GM12878 (cell line): Measurements from ENCODE around the gene KISS1R. TPM values are rescaled to one million over a fixed set of nuclear protein-coding genes. Genes with fewer than 3 reads are reported as not detected.

Source experiments
- ATAC-seq: fragments of 200-7000 bp; cut with Tn5 transposase; 3 replicates; pipeline ENCODE4 v1.9.1; 2020; ENCODE audit warnings: mild to moderate bottlenecking, moderate library complexity
- BruUV-seq: library from RNA; stranded (reverse); fragments of 400-500 nt; replicated peaks from 2 replicates; lab custom pipeline; 2021; lab: Mats Ljungman, UMichigan
- CTCF ChIA-PET: fragments of 300-600 bp; sonication (Branson Sonifier 250); formaldehyde crosslinking; extraction: SDS; loops from one replicate; lab custom pipeline; 2021; ENCODE audit warnings: inconsistent platforms; lab: Yijun Ruan, JAX
- POLR2A ChIA-PET: fragments of 350-600 bp; formaldehyde crosslinking; extraction: SDS; loops from one replicate; lab custom pipeline; 2021; ENCODE audit warnings: inconsistent platforms; lab: Charles Lee
- RAD21 ChIA-PET: fragments of 300-600 bp; sonication (Branson Sonifier 250); formaldehyde crosslinking; loops from one replicate; lab custom pipeline; 2023; ENCODE audit warnings: antibody characterized with exemption; ENCODE audit not compliant: unreplicated experiment; lab: Charles Lee
- SMC1A ChIA-PET: fragments of 300-600 bp; sonication (Branson Sonifier 250); formaldehyde crosslinking; loops from one replicate; lab custom pipeline; 2023; ENCODE audit not compliant: unreplicated experiment, uncharacterized antibody; lab: Charles Lee
- DNase-seq: peaks from one replicate; pipeline ENCODE4 v3.0.0-alpha.2; 2011; ENCODE audit warnings: low read depth, low spot score
- FAIRE-seq: peaks from 3 replicates; lab custom pipeline; 2011; peaks lifted over from hg19 to GRCh38; lab: Jason Lieb, UNC
- H2AFZ ChIP-seq: 2 replicates; pipeline ENCODE4 v1.6.0; 2011; ENCODE audit warnings: low read depth, low read length, control low read depth; ENCODE audit not compliant: control insufficient read depth
- H3K27ac ChIP-seq: 2 replicates; pipeline ENCODE4 v1.5.1; 2011; ENCODE audit warnings: control low read depth; ENCODE audit not compliant: control insufficient read depth, insufficient read depth
- H3K27me3 ChIP-seq, 2 experiments: replicated peaks in 1 of 2; 2 replicates each; pipeline versions ENCODE4 v1.6.0 to v1.6.1; 2011; ENCODE audit warnings: low read length in 1 of 2; ENCODE audit not compliant: control insufficient read depth in 2 of 2, insufficient read depth in 2 of 2
- H3K36me3 ChIP-seq, 2 experiments: 2 replicates each; pipeline ENCODE4 v1.5.1; 2011; ENCODE audit warnings: low read length in 1 of 2; ENCODE audit not compliant: control insufficient read depth in 2 of 2, insufficient read depth in 2 of 2
- H3K4me1 ChIP-seq: 2 replicates; pipeline ENCODE4 v1.6.1; 2011; ENCODE audit warnings: mild to moderate bottlenecking, low read length, moderate library complexity, mixed read lengths; ENCODE audit not compliant: control insufficient read depth, insufficient read depth
- H3K4me2 ChIP-seq: 2 replicates; pipeline ENCODE4 v1.6.0; 2011; ENCODE audit warnings: control low read depth; ENCODE audit not compliant: control insufficient read depth, insufficient read depth
- H3K4me3 ChIP-seq: fragments of 200-600 bp; sonication (generic); 2 replicates; pipeline ENCODE4 v1.5.1; 2016
- H3K79me2 ChIP-seq: 2 replicates; pipeline ENCODE4 v1.6.0; 2011; ENCODE audit warnings: low read length; ENCODE audit not compliant: control insufficient read depth, insufficient read depth
- H3K9ac ChIP-seq: 2 replicates; pipeline ENCODE4 v1.8.0; 2011; ENCODE audit warnings: low read length, control low read depth, mixed read lengths; ENCODE audit not compliant: control insufficient read depth, insufficient read depth
- H3K9me3 ChIP-seq: replicated peaks from 3 replicates; pipeline ENCODE4 v1.5.1; 2011; ENCODE audit warnings: mild to moderate bottlenecking, low read length; ENCODE audit not compliant: control insufficient read depth, insufficient read depth
- H4K20me1 ChIP-seq: 2 replicates; pipeline ENCODE4 v1.6.0; 2011; ENCODE audit not compliant: control insufficient read depth, insufficient read depth
- ATF2 ChIP-seq: IDR thresholded peaks from 2 replicates; pipeline ENCODE4 v1.6.1; 2012; ENCODE audit warnings: low read length, inconsistent platforms
- EGR1 ChIP-seq, 2 experiments: IDR thresholded peaks; 1 replicate in 1 of 2; 2 replicates in 1 of 2; pipeline ENCODE4 v1.6.1; 2011 to 2012; ENCODE audit warnings: low read depth in 2 of 2, low read length in 2 of 2, borderline replicate concordance in 1 of 2, mild to moderate bottlenecking in 1 of 2, moderate library complexity in 1 of 2
- GABPA ChIP-seq: IDR thresholded peaks from 2 replicates; pipeline ENCODE4 v1.6.1; 2014; ENCODE audit warnings: antibody characterized with exemption, low read depth, mild to moderate bottlenecking, inconsistent platforms
- IRF4 ChIP-seq: IDR thresholded peaks from 2 replicates; pipeline ENCODE4 v1.6.1; 2011; ENCODE audit warnings: low read depth, low read length
- KAT2A ChIP-seq: conservative IDR thresholded peaks from 2 replicates; pipeline ENCODE4 v1.6.1; 2011; ENCODE audit warnings: low read depth, low read length; ENCODE audit not compliant: control insufficient read depth
- MEF2B ChIP-seq: fragments of 450-650 bp; IDR thresholded peaks from 2 replicates; pipeline ENCODE4 v1.6.1; 2018; ENCODE audit warnings: mild to moderate bottlenecking, moderate library complexity; ENCODE audit not compliant: partially characterized antibody, poor library complexity, severe bottlenecking
- MLLT1 ChIP-seq: fragments of 450-650 bp; IDR thresholded peaks from 2 replicates; pipeline ENCODE4 v1.6.1; 2016; ENCODE audit warnings: mild to moderate bottlenecking
- MYC ChIP-seq: IDR thresholded peaks from 2 replicates; pipeline ENCODE4 v1.6.1; 2011; ENCODE audit warnings: mild to moderate bottlenecking, low read length, moderate library complexity, inconsistent platforms; ENCODE audit not compliant: insufficient read depth, insufficient replicate concordance, insufficient read length, severe bottlenecking
- NR2C2 ChIP-seq: IDR thresholded peaks from 2 replicates; pipeline ENCODE4 v1.6.1; 2011; ENCODE audit warnings: borderline replicate concordance, low read depth; ENCODE audit not compliant: control insufficient read depth, insufficient read length
- POLR2A ChIP-seq: IDR thresholded peaks from 2 replicates; pipeline ENCODE4 v1.6.1; 2011; ENCODE audit warnings: low read depth, mild to moderate bottlenecking, low read length
- RUNX3 ChIP-seq: IDR thresholded peaks from 2 replicates; pipeline ENCODE4 v1.6.1; 2012; ENCODE audit warnings: low read length, inconsistent platforms
- SMC3 ChIP-seq: IDR thresholded peaks from 2 replicates; pipeline ENCODE4 v1.6.1; 2011; ENCODE audit warnings: low read length, improper control_type of control experiment, borderline replicate concordance
- ZBTB33 ChIP-seq: fragments of 450-650 bp; IDR thresholded peaks from 2 replicates; pipeline ENCODE4 v1.6.1; 2017; ENCODE audit warnings: mild to moderate bottlenecking
- WGBS: methylation state at CpG from one replicate; pipeline ENCODE4 v1.1.6; 2016; ENCODE audit warnings: low lambda C conversion rate; ENCODE audit not compliant: insufficient replicate concordance, insufficient coverage; ENCODE audit errors: missing lambda C conversion rate; 5-methylcytosine and 5-hydroxymethylcytosine counted together
- in situ Hi-C: fragments of 300-500 bp; cut with MboI; formaldehyde crosslinking; loops from 9 replicates; pipeline ENCODE4 v1.14.3; 2018; ENCODE audit warnings: mixed read lengths
- intact Hi-C: fragments of 100-400 bp; cut with micrococcal nuclease; formaldehyde crosslinking; loops from one replicate; pipeline ENCODE4 v1.14.2; 2022; ENCODE audit not compliant: unreplicated experiment
- polyA plus RNA-seq, 11 experiments: library from polyadenylated mRNA; depleted of rRNA in 4 of 11; unstranded in 6 of 11; stranded (reverse) in 5 of 11; fragments of >200 nt; fragmentation: Nextera tagmentation in 4 of 11; fragmentation: Illumina TruSeq in 1 of 11; extraction: Ambion mirVana in 4 of 11; extraction: Trizol in 1 of 11; gene quantifications; 1 replicate in 1 of 11; 2 replicates in 10 of 11; pipeline versions ENCODE4 v1.2.1 to v1.2.3, GENCODE V29; 2011 to 2016; ENCODE audit warnings: inconsistent platforms in 2 of 11, missing spikeins in 2 of 11, low read depth in 1 of 11
- total RNA-seq, 4 experiments: library from RNA; depleted of rRNA in 3 of 4; stranded (reverse); fragments of >200 nt in 3 of 4; fragmentation: Illumina TruSeq in 1 of 4; extraction: Trizol in 1 of 4; gene quantifications; 2 replicates each; pipeline versions ENCODE4 v1.2.1 to v1.2.3, GENCODE V29; 2013 to 2021

Gene KISS1R
- total and polyA plus RNA-seq, 10 of the 15 experiments (the other 5 are each of a cell fraction or from before 2014, with no cell fraction given), result 0.13 to 2.7 (median 1.4) TPM; not detected in 3

GRCh38 chr19:943551-944170 is 26.5 kb downstream of the KISS1R start (continued):
- TF ChIP-seq GABPA (no peak), RUNX3 (no peak), IRF4 (no peak), ATF2 (no peak)

- POLR2A ChIA-PET, result no interaction called here
These were observed 27.0 kb downstream of the KISS1R start for GRCh38 chr19:944171-944567.

More at GRCh38 chr19:944171-944567, 27.0 kb downstream of the KISS1R start:
- ChIA-PET CTCF (interaction anchor here (1.0 kb wide), 1 partner anchor 19 kb away, joined by 4 read pairs; no protein-coding TSS in a partner anchor), SMC1A (interaction anchor here (1.0 kb wide), 1 partner anchor 11 kb away, joined by 3 read pairs; no protein-coding TSS in a partner anchor), RAD21 (no interaction called here)
- peak; percentile 69 for TF ChIP-seq POLR2A
- TF ChIP-seq EGR1 (IDR thresholded peaks at IDR 0.05; ENCODE audit: borderline replicate concordance in 1 of 2, low read depth in 2 of 2, low read length in 2 of 2), result peak in 1 of 2 experiments; percentile 45; a peak in 1 of 3 replicates
- TF ChIP-seq MYC, result no peak
- no peak for TF ChIP-seq SMC3
- TF ChIP-seq KAT2A, result no peak
- no peak for TF ChIP-seq MEF2B
- TF ChIP-seq NR2C2, result no peak
- TF ChIP-seq ZBTB33, result peak; percentile 85
- peak; percentile 91 for TF ChIP-seq MLLT1
- in situ Hi-C loops, result no loop called here
- no peak for ATAC-seq
- FAIRE-seq, result no peak
- 77% methylated on average over 26 of the region's 27 CpGs for WGBS
- Histone ChIP-seq H3K27ac (no peak overlapping the region), H3K36me3 (peaks cover 18 to 31% of the 10 kb centered on the region in 2 experiments), H3K4me2 (no peak overlapping the region), H3K4me3 (no peak overlapping the region), H3K9ac (no peak overlapping the region), H3K27me3 (no peaks in the 10 kb centered on the region), H2AFZ (no peak overlapping the region), H3K79me2 (peaks cover 65% of the 10 kb centered on the region), H4K20me1 (no peaks in the 10 kb centered on the region; the same call in 1 of the 2 replicates), H3K9me3 (no peaks in the 10 kb centered on the region), H3K4me1 (peaks cover 21% of the 10 kb centered on the region)
- DNase-seq, result no peak
- BruUV-seq, result no TSS peak
- intact Hi-C loops, result no loop called here
